K562 (cell line): ENCODE data around the gene LYPLA2. TPM values are rescaled to one million over a fixed set of nuclear protein-coding genes. Genes with fewer than 3 reads are reported as not detected.

ENCODE experiments used
- BACH1 ChIP-seq: fragments of 200-800 bp; sonication (Bioruptor generic); IDR thresholded peaks from 2 replicates; pipeline ENCODE4 v1.6.1; 2016; ENCODE audit warnings: missing genetic modification characterization, missing compliant biosample characterization
- CHD4 ChIP-seq: fragments of 200-600 bp; sonication (generic); IDR thresholded peaks from 3 replicates; pipeline ENCODE4 v1.6.1; 2012; ENCODE audit warnings: low read depth, mild to moderate bottlenecking, mixed read lengths, low read length, inconsistent platforms; ENCODE audit not compliant: insufficient read depth, insufficient replicate concordance, poor library complexity, severe bottlenecking
- CXXC5 ChIP-seq: fragments of 250-450 bp; sonication (Bioruptor Pico); IDR thresholded peaks from 2 replicates; pipeline ENCODE4 v1.8.0; 2022; ENCODE audit warnings: inconsistent platforms, mild to moderate bottlenecking, moderate library complexity
- ERF ChIP-seq: fragments of 450-650 bp; formaldehyde crosslinking; IDR thresholded peaks from 2 replicates; pipeline ENCODE4 v1.4.0; 2020; ENCODE audit warnings: mild to moderate bottlenecking, mixed read lengths
- GATAD2A ChIP-seq: fragments of 450-650 bp; IDR thresholded peaks from 2 replicates; pipeline ENCODE4 v1.6.1; 2017
- JUNB ChIP-seq: fragments of 450-650 bp; formaldehyde crosslinking; conservative IDR thresholded peaks from 2 replicates; pipeline ENCODE4 v1.4.0; 2020; ENCODE audit warnings: mild to moderate bottlenecking
- MYNN ChIP-seq, 2 experiments: sonication (generic); formaldehyde crosslinking in 1 of 2; IDR thresholded peaks; 2 replicates each; pipeline versions ENCODE4 v1.5.0 to v1.6.1; 2016 to 2020; ENCODE audit warnings: antibody characterized with exemption in 1 of 2, missing genetic modification reagents in 1 of 2
- NELFE ChIP-seq: IDR thresholded peaks from 2 replicates; pipeline ENCODE4 v1.6.1; 2011; ENCODE audit warnings: mild to moderate bottlenecking; ENCODE audit not compliant: insufficient read depth, insufficient read length
- SNIP1 ChIP-seq: fragments of 450-650 bp; IDR thresholded peaks from 2 replicates; pipeline ENCODE4 v1.7.1; 2017; ENCODE audit warnings: low read depth, mild to moderate bottlenecking
- SREBF1 ChIP-seq: fragments of 150-350 bp; IDR thresholded peaks from 2 replicates; pipeline ENCODE4 v1.6.1; 2014; ENCODE audit warnings: antibody characterized with exemption, low read depth, low read length, borderline replicate concordance
- SRF ChIP-seq, 2 experiments: fragments of 250-450, 450-650 bp in 1 of 2; sonication (Bioruptor Pico) in 1 of 2; sonication (generic) in 1 of 2; formaldehyde crosslinking; IDR thresholded peaks; 2 replicates each; pipeline versions ENCODE4 v1.5.0 to v1.5.1; 2020 to 2022; ENCODE audit warnings: mild to moderate bottlenecking in 1 of 2, missing genetic modification reagents in 1 of 2
- TAL1 ChIP-seq: fragments of 450-650 bp; IDR thresholded peaks from 2 replicates; pipeline ENCODE4 v1.6.1; 2016; ENCODE audit warnings: mild to moderate bottlenecking
- TSC22D4 ChIP-seq: fragments of 450-650 bp; IDR thresholded peaks from 2 replicates; pipeline ENCODE4 v1.6.1; 2016; ENCODE audit warnings: missing genetic modification characterization, missing biosample characterization, control low read depth
- polyA plus RNA-seq, 8 experiments: library from polyadenylated mRNA; depleted of rRNA in 4 of 8; stranded (reverse) in 5 of 8; unstranded in 3 of 8; fragments of >200 nt; fragmentation: Nextera tagmentation in 2 of 8; fragmentation: Illumina TruSeq in 1 of 8; extraction: Ambion mirVana in 2 of 8; extraction: Trizol in 1 of 8; gene quantifications; 2 replicates each; pipeline versions ENCODE4 v1.2.1 to v1.2.3, GENCODE V29; 2011 to 2014; ENCODE audit warnings: inconsistent platforms in 1 of 8, missing spikeins in 1 of 8
- total RNA-seq, 7 experiments: library from RNA; depleted of rRNA in 6 of 7; stranded (reverse); fragments of >200 nt in 6 of 7; fragmentation: Illumina TruSeq in 2 of 7; extraction: Trizol in 2 of 7; gene quantifications; 2 replicates each; pipeline versions ENCODE4 v1.2.1 to v1.2.3, GENCODE V29; 2011 to 2021; ENCODE audit warnings: low replicate concordance in 1 of 7
- TF ChIP-seq, protein P1 (sequence below): fragments of 450-650 bp; IDR thresholded peaks from 2 replicates; pipeline ENCODE4 v1.6.1; 2017; ENCODE audit warnings: antibody characterized with exemption, mild to moderate bottlenecking
- TF ChIP-seq, protein P2 (sequence below): fragments of 250-450 bp; sonication (Bioruptor Pico); IDR thresholded peaks from 2 replicates; pipeline ENCODE4 v1.5.0; 2021
- TF ChIP-seq, protein P3 (sequence below): IDR thresholded peaks from 2 replicates; pipeline ENCODE4 v1.6.1; 2011; ENCODE audit warnings: borderline replicate concordance, low read depth, mild to moderate bottlenecking, moderate library complexity, low read length; ENCODE audit not compliant: insufficient read depth, poor library complexity, severe bottlenecking
- TF ChIP-seq, protein P4 (sequence below): fragments of 450-650 bp; IDR thresholded peaks from 2 replicates; pipeline ENCODE4 v1.6.1; 2017; ENCODE audit warnings: mild to moderate bottlenecking, moderate library complexity

Gene LYPLA2
- total and polyA plus RNA-seq, 9 of the 15 experiments (the other 6 are each of a cell fraction or from before 2014, with no cell fraction given): 3.9 to 128 (median 60.1) TPM

DNA sequence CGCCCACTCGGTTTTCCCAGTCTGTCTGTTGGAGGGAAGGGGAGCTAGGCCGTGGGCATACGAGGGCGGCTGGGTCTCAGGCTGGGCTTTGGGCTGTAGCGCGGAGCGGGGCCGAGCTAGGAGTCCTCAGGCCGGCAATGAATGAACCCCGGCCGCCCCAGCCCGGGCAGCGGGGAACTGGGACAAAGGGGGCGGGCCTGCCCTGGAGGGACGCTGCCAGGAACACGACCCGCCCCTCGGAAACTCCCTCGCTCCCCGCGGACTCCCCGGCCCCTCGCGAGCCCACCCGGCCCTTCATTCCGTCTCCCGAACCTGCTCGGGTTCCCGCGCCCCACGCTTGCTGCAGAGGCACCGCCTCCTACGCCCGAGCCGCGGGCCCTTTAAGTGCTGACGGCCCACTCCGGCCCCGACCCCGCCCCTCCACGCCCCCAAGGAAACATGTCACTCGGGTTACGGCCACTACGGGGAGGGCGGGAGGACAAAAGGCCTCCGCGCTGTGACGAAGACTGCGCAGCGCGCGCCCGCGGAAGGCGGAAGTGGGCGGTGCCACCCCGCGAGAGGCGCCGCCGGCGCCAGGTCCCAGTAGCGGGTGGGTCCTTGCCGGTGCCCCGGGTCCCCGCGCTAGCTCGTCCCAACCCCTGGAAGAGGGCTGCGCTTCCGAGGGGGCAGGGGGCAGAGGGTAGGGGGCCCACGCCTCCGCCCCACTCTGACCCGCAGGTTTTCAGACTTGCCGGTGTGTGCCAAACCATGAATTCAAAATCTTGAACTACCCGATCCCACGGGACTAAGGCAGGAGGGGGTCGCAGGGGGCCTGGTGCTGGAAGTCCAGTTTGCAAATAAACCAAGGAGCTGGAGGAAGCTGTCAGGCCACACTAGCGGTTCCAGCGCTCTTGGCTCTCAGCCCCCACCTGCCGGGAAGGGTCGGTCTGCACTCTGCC lies 9.7 kb downstream of the LYPLA2 start, which contains the start of gene GALE (continued):
- TF ChIP-seq, protein P1, sequence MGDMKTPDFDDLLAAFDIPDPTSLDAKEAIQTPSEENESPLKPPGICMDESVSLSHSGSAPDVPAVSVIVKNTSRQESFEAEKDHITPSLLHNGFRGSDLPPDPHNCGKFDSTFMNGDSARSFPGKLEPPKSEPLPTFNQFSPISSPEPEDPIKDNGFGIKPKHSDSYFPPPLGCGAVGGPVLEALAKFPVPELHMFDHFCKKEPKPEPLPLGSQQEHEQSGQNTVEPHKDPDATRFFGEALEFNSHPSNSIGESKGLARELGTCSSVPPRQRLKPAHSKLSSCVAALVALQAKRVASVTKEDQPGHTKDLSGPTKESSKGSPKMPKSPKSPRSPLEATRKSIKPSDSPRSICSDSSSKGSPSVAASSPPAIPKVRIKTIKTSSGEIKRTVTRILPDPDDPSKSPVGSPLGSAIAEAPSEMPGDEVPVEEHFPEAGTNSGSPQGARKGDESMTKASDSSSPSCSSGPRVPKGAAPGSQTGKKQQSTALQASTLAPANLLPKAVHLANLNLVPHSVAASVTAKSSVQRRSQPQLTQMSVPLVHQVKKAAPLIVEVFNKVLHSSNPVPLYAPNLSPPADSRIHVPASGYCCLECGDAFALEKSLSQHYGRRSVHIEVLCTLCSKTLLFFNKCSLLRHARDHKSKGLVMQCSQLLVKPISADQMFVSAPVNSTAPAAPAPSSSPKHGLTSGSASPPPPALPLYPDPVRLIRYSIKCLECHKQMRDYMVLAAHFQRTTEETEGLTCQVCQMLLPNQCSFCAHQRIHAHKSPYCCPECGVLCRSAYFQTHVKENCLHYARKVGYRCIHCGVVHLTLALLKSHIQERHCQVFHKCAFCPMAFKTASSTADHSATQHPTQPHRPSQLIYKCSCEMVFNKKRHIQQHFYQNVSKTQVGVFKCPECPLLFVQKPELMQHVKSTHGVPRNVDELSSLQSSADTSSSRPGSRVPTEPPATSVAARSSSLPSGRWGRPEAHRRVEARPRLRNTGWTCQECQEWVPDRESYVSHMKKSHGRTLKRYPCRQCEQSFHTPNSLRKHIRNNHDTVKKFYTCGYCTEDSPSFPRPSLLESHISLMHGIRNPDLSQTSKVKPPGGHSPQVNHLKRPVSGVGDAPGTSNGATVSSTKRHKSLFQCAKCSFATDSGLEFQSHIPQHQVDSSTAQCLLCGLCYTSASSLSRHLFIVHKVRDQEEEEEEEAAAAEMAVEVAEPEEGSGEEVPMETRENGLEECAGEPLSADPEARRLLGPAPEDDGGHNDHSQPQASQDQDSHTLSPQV: no peak
- TF ChIP-seq TAL1 (no peak), NELFE (no peak), GATAD2A (0 out of 2 replicates have a peak, but pooled peaks have one; percentile 48), TSC22D4 (tag) (no peak), CHD4 (no peak), BACH1 (tag) (no peak), MYNN (IDR thresholded peaks at IDR 0.05) (peak; percentile 49; the same call in 1 of the 2 replicates), MYNN (CRISPR knock-in tag; IDR thresholded peaks at IDR 0.05) (no peak), JUNB (no peak; the same call in 1 of the 2 replicates), CXXC5 (CRISPR knock-in tag) (peak; percentile 95), SRF (CRISPR knock-in tag; IDR thresholded peaks at IDR 0.05) (no peak; a peak in 1 of 4 replicates), SNIP1 (no peak), SREBF1 (peak; percentile 75; the same call in 1 of the 2 replicates), ERF (no peak; the same call in 1 of the 2 replicates)
- TF ChIP-seq, protein P2, sequence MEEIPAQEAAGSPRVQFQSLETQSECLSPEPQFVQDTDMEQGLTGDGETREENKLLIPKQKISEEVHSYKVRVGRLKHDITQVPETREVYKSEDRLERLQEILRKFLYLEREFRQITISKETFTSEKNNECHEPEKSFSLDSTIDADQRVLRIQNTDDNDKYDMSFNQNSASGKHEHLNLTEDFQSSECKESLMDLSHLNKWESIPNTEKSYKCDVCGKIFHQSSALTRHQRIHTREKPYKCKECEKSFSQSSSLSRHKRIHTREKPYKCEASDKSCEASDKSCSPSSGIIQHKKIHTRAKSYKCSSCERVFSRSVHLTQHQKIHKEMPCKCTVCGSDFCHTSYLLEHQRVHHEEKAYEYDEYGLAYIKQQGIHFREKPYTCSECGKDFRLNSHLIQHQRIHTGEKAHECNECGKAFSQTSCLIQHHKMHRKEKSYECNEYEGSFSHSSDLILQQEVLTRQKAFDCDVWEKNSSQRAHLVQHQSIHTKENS: no peak
- TF ChIP-seq, protein P3, sequence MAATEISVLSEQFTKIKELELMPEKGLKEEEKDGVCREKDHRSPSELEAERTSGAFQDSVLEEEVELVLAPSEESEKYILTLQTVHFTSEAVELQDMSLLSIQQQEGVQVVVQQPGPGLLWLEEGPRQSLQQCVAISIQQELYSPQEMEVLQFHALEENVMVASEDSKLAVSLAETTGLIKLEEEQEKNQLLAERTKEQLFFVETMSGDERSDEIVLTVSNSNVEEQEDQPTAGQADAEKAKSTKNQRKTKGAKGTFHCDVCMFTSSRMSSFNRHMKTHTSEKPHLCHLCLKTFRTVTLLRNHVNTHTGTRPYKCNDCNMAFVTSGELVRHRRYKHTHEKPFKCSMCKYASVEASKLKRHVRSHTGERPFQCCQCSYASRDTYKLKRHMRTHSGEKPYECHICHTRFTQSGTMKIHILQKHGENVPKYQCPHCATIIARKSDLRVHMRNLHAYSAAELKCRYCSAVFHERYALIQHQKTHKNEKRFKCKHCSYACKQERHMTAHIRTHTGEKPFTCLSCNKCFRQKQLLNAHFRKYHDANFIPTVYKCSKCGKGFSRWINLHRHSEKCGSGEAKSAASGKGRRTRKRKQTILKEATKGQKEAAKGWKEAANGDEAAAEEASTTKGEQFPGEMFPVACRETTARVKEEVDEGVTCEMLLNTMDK: no peak
- TF ChIP-seq, protein P4, sequence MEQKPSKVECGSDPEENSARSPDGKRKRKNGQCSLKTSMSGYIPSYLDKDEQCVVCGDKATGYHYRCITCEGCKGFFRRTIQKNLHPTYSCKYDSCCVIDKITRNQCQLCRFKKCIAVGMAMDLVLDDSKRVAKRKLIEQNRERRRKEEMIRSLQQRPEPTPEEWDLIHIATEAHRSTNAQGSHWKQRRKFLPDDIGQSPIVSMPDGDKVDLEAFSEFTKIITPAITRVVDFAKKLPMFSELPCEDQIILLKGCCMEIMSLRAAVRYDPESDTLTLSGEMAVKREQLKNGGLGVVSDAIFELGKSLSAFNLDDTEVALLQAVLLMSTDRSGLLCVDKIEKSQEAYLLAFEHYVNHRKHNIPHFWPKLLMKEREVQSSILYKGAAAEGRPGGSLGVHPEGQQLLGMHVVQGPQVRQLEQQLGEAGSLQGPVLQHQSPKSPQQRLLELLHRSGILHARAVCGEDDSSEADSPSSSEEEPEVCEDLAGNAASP: no peak
